HCT116 (cell line): ENCODE results near the gene SYTL5. TPM values are rescaled to one million over a fixed set of nuclear protein-coding genes. Genes with fewer than 3 reads are reported as not detected.

Source experiments
- ATAC-seq: fragments of 200-7000 bp; cut with Tn5 transposase; 2 replicates; pipeline ENCODE4 v1.9.1; 2020; ENCODE audit warnings: mild to moderate bottlenecking, moderate library complexity
- BruUV-seq: library from RNA; stranded (reverse); fragments of 400-500 nt; replicated peaks from 2 replicates; lab custom pipeline; 2021; lab: Mats Ljungman, UMichigan
- CTCF ChIA-PET: fragments of 300-600 bp; sonication (Branson Sonifier 250); formaldehyde crosslinking; loops from one replicate; lab custom pipeline; 2021; ENCODE audit warnings: antibody characterized with exemption; lab: Charles Lee
- POLR2A ChIA-PET: fragments of 300-600, 350-600 bp; sonication (Branson Sonifier 250); formaldehyde crosslinking; loops from one replicate; lab custom pipeline; 2021; ENCODE audit warnings: antibody characterized with exemption; lab: Charles Lee
- RAD21 ChIA-PET, 2 experiments: fragments of 300-600 bp; sonication (Branson Sonifier 250); formaldehyde crosslinking; loops; one replicate each; lab custom pipeline; 2023; ENCODE audit warnings: low total read pairs in 2 of 2; ENCODE audit not compliant: uncharacterized antibody in 2 of 2, unreplicated experiment in 2 of 2, low non-redundant PET in 1 of 2; lab: Charles Lee
- DNase-seq: peaks from one replicate; pipeline ENCODE4 v3.0.0-alpha.2; 2010; ENCODE audit warnings: low read depth, low spot score
- H2AFZ ChIP-seq: fragments of 200-600 bp; shearing (Covaris generic), sonication (generic); 2 replicates; pipeline ENCODE4 v1.6.1; 2017; ENCODE audit warnings: low read depth, mixed run types, mixed read lengths, antibody characterized with exemption, low read length; ENCODE audit not compliant: poor library complexity, severe bottlenecking
- H3K27ac ChIP-seq: 2 replicates; pipeline ENCODE4 v1.5.1; 2012; ENCODE audit warnings: low read depth, low read length
- H3K27me3 ChIP-seq: fragments of 200-600 bp; sonication (generic); 2 replicates; pipeline ENCODE4 v1.6.1; 2016; ENCODE audit warnings: mixed run types, low read length, mixed read lengths; ENCODE audit not compliant: insufficient read depth
- H3K36me3 ChIP-seq, 2 experiments: fragments of 200-500 bp in 1 of 2; fragments of 200-600 bp in 1 of 2; sonication (Bioruptor generic) in 1 of 2; sonication (generic) in 1 of 2; 2 replicates each; pipeline versions ENCODE4 v1.5.1 to v1.6.1; 2014 to 2016; ENCODE audit warnings: low read length in 2 of 2, inconsistent platforms in 1 of 2, mixed read lengths in 1 of 2, mixed run types in 1 of 2; ENCODE audit not compliant: insufficient read depth in 2 of 2, control insufficient read depth in 1 of 2
- H3K4me1 ChIP-seq, 2 experiments: fragments of 200-600 bp in 1 of 2; sonication (generic) in 1 of 2; 2 replicates each; pipeline versions ENCODE4 v1.5.1 to v1.6.1; 2012 to 2017; ENCODE audit warnings: low read length in 2 of 2, inconsistent platforms in 1 of 2, mild to moderate bottlenecking in 1 of 2, mixed read lengths in 1 of 2, mixed run types in 1 of 2, moderate library complexity in 1 of 2; ENCODE audit not compliant: insufficient read depth in 2 of 2, control insufficient read depth in 1 of 2
- H3K4me2 ChIP-seq: fragments of 200-600 bp; sonication (generic); 2 replicates; pipeline ENCODE4 v1.6.1; 2017; ENCODE audit warnings: mixed run types, low read length, mixed read lengths
- H3K4me3 ChIP-seq, 2 experiments: fragments of 200-600 bp in 1 of 2; sonication (generic) in 1 of 2; replicated peaks in 1 of 2; 2 replicates each; pipeline ENCODE4 v1.5.1; 2011 to 2016; ENCODE audit warnings: low read length in 2 of 2, control low read depth in 1 of 2, low read depth in 1 of 2, mild to moderate bottlenecking in 1 of 2, mixed read lengths in 1 of 2, mixed run types in 1 of 2
- H3K79me2 ChIP-seq: fragments of 200-600 bp; sonication (generic); 2 replicates; pipeline ENCODE4 v1.6.1; 2017; ENCODE audit warnings: mild to moderate bottlenecking, mixed run types, low read length, moderate library complexity, mixed read lengths; ENCODE audit not compliant: insufficient read depth
- H3K9ac ChIP-seq: fragments of 200-600 bp; sonication (generic); 2 replicates; pipeline ENCODE4 v1.6.1; 2016; ENCODE audit warnings: low read length, mixed read lengths
- H3K9me2 ChIP-seq: fragments of 200-600 bp; sonication (generic), shearing (Covaris generic); 2 replicates; pipeline ENCODE4 v1.6.1; 2017; ENCODE audit warnings: mixed run types, mild to moderate bottlenecking, moderate library complexity; ENCODE audit not compliant: insufficient read depth
- H3K9me3 ChIP-seq, 2 experiments: fragments of 200-500 bp in 1 of 2; fragments of 200-600 bp in 1 of 2; sonication (Bioruptor generic) in 1 of 2; sonication (generic) in 1 of 2; 2 replicates each; pipeline ENCODE4 v1.6.1; 2014 to 2017; ENCODE audit warnings: low read length in 2 of 2, mixed read lengths in 2 of 2, inconsistent platforms in 1 of 2, low read depth in 1 of 2, mild to moderate bottlenecking in 1 of 2, mixed run types in 1 of 2, moderate library complexity in 1 of 2; ENCODE audit not compliant: control insufficient read depth in 1 of 2, insufficient read depth in 1 of 2
- H4K20me1 ChIP-seq: fragments of 200-600 bp; sonication (generic), shearing (Covaris generic); 2 replicates; pipeline ENCODE4 v1.6.1; 2017; ENCODE audit warnings: mixed run types, mild to moderate bottlenecking, moderate library complexity; ENCODE audit not compliant: insufficient read depth
- CBX3 ChIP-seq: IDR thresholded peaks from 2 replicates; pipeline ENCODE4 v1.6.1; 2012; ENCODE audit warnings: low read depth
- ELF1 ChIP-seq: IDR thresholded peaks from 2 replicates; pipeline ENCODE4 v1.6.1; 2012; ENCODE audit warnings: low read depth, borderline replicate concordance
- EZH2 ChIP-seq: fragments of 200-600 bp; sonication (generic); IDR thresholded peaks from 2 replicates; pipeline ENCODE4 v1.6.1; 2017; ENCODE audit warnings: antibody characterized with exemption, mixed run types
- EZH2phosphoT487 ChIP-seq: fragments of 200-600 bp; IDR thresholded peaks from 2 replicates; pipeline ENCODE4 v1.6.1; 2018; ENCODE audit warnings: antibody characterized with exemption, borderline replicate concordance
- FOSL1 ChIP-seq: IDR thresholded peaks from 2 replicates; pipeline ENCODE4 v1.6.1; 2012; ENCODE audit warnings: low read depth
- JUND ChIP-seq: IDR thresholded peaks from 2 replicates; pipeline ENCODE4 v1.6.1; 2012
- POLR2A ChIP-seq: IDR thresholded peaks from 2 replicates; pipeline ENCODE4 v1.7.0; 2011; ENCODE audit warnings: borderline replicate concordance; ENCODE audit not compliant: insufficient read depth, insufficient read length; ENCODE audit errors: extremely low read depth
- RAD21 ChIP-seq: IDR thresholded peaks from 2 replicates; pipeline ENCODE4 v1.6.1; 2012; ENCODE audit warnings: low read depth, mild to moderate bottlenecking
- ZFX ChIP-seq: fragments of 450-650 bp; IDR thresholded peaks from 2 replicates; pipeline ENCODE4 v1.6.1; 2017
- ZNF274 ChIP-seq: fragments of 200-500 bp; sonication (Bioruptor generic); IDR thresholded peaks from 2 replicates; pipeline ENCODE4 v1.6.1; 2014; ENCODE audit warnings: mild to moderate bottlenecking, low read depth, low read length, inconsistent platforms
- intact Hi-C: fragments of 100-400 bp; cut with micrococcal nuclease; formaldehyde crosslinking; loops from 2 replicates; pipeline ENCODE4 v1.10.0; 2022
- total RNA-seq: library from RNA; stranded (reverse); gene quantifications from one replicate; pipeline ENCODE4 v1.2.1, GENCODE V29; 2021; ENCODE audit not compliant: unreplicated experiment
- TF ChIP-seq, protein P1 (sequence below): IDR thresholded peaks from 2 replicates; pipeline ENCODE4 v1.6.1; 2011; ENCODE audit warnings: mild to moderate bottlenecking, low read length, moderate library complexity; ENCODE audit not compliant: insufficient replicate concordance; ENCODE audit errors: extremely low read depth
- TF ChIP-seq, protein P2 (sequence below): IDR thresholded peaks from 2 replicates; pipeline ENCODE4 v1.6.1; 2012; ENCODE audit warnings: low read depth

Gene SYTL5
- total RNA-seq, 1 experiment from 2014 or later, result 0.20 TPM

DNA sequence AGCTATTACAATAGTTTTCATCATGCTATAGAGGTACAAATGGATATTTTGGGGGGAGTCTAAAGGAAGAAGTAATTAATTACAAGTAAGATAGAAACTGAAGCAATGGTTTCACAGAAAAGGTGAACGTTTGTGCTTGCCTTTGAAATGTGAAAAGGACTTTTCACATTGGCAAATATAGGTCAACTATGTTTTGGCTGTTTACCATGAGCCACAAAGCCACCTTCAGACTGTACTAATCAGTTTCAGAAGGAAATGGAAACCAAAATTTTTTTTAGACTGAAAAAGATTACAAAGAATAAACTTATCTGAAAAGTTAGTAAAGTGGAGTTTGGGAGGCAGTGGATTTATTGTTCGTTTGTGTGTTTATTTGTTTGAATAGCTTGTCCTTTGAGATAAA lies 32.1 kb downstream of the SYTL5 start:
- TF ChIP-seq EZH2 (no peak), CBX3 (no peak), RAD21 (no peak), JUND (no peak)
- TF ChIP-seq, protein P1, sequence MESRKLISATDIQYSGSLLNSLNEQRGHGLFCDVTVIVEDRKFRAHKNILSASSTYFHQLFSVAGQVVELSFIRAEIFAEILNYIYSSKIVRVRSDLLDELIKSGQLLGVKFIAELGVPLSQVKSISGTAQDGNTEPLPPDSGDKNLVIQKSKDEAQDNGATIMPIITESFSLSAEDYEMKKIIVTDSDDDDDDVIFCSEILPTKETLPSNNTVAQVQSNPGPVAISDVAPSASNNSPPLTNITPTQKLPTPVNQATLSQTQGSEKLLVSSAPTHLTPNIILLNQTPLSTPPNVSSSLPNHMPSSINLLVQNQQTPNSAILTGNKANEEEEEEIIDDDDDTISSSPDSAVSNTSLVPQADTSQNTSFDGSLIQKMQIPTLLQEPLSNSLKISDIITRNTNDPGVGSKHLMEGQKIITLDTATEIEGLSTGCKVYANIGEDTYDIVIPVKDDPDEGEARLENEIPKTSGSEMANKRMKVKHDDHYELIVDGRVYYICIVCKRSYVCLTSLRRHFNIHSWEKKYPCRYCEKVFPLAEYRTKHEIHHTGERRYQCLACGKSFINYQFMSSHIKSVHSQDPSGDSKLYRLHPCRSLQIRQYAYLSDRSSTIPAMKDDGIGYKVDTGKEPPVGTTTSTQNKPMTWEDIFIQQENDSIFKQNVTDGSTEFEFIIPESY, result no peak
- BruUV-seq, result no TSS peak
- intact Hi-C loops, result no loop called here
- POLR2A ChIA-PET, result no interaction called here
- Histone ChIP-seq H3K79me2 (no peaks in the 10 kb centered on the region), H4K20me1 (no peaks in the 10 kb centered on the region), H3K27ac (no peak overlapping the region), H3K4me1 (no peaks in the 10 kb centered on the region), H3K9me3 (no peaks in the 10 kb centered on the region), H2AFZ (no peak overlapping the region), H3K4me3 (no peak overlapping the region), H3K4me2 (no peak overlapping the region), H3K9me2 (no peaks in the 10 kb centered on the region), H3K27me3 (no peaks in the 10 kb centered on the region), H3K36me3 (no peaks in the 10 kb centered on the region), H3K9ac (no peak overlapping the region)
- ATAC-seq, result no peak
- CTCF ChIA-PET, result no interaction called here
- no peak for DNase-seq
- RAD21 ChIA-PET, result no interaction called here

DNA sequence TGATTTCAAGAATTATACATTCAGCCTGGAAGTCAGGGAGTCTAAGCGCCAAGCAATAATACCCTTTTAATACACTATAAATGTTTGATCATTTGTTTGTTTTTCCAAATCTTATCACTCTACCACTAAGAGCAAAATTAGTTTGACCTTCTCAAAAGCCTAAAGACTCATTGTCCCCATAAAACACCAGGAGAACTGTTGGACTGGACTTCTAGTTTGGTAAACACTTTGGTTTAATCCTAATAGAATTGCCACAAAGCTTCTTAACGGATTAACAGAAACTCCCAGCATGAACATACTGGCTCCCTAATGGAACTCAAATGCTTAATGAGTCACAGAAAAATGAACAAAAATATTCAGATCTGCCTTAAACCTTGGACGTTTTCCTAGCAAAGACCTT lies 34.9 kb downstream of the SYTL5 start:
- Histone ChIP-seq H3K36me3 (no peaks in the 10 kb centered on the region), H3K4me1 (no peaks in the 10 kb centered on the region), H3K4me2 (no peak overlapping the region), H4K20me1 (no peaks in the 10 kb centered on the region), H3K9me2 (no peaks in the 10 kb centered on the region), H3K27me3 (no peaks in the 10 kb centered on the region), H2AFZ (no peak overlapping the region), H3K4me3 (no peak overlapping the region), H3K27ac (no peak overlapping the region), H3K9ac (no peak overlapping the region), H3K9me3 (no peaks in the 10 kb centered on the region), H3K79me2 (no peaks in the 10 kb centered on the region)
- ChIA-PET RAD21 (no interaction called here), CTCF (no interaction called here), POLR2A (no interaction called here)
- BruUV-seq, result no TSS peak
- TF ChIP-seq ZNF274, result no peak
- TF ChIP-seq, protein P2, sequence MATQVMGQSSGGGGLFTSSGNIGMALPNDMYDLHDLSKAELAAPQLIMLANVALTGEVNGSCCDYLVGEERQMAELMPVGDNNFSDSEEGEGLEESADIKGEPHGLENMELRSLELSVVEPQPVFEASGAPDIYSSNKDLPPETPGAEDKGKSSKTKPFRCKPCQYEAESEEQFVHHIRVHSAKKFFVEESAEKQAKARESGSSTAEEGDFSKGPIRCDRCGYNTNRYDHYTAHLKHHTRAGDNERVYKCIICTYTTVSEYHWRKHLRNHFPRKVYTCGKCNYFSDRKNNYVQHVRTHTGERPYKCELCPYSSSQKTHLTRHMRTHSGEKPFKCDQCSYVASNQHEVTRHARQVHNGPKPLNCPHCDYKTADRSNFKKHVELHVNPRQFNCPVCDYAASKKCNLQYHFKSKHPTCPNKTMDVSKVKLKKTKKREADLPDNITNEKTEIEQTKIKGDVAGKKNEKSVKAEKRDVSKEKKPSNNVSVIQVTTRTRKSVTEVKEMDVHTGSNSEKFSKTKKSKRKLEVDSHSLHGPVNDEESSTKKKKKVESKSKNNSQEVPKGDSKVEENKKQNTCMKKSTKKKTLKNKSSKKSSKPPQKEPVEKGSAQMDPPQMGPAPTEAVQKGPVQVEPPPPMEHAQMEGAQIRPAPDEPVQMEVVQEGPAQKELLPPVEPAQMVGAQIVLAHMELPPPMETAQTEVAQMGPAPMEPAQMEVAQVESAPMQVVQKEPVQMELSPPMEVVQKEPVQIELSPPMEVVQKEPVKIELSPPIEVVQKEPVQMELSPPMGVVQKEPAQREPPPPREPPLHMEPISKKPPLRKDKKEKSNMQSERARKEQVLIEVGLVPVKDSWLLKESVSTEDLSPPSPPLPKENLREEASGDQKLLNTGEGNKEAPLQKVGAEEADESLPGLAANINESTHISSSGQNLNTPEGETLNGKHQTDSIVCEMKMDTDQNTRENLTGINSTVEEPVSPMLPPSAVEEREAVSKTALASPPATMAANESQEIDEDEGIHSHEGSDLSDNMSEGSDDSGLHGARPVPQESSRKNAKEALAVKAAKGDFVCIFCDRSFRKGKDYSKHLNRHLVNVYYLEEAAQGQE, result no peak
- no peak for TF ChIP-seq EZH2phosphoT487
- TF ChIP-seq ELF1, result no peak
- no peak for TF ChIP-seq FOSL1
- no peak for TF ChIP-seq ZFX
- no peak for TF ChIP-seq POLR2A
- intact Hi-C loops, result no loop called here
- ATAC-seq (no peak), DNase-seq (no peak)
